ENCODE measurements around the gene TAS2R30. TPM values are rescaled to one million over a fixed set of nuclear protein-coding genes. Genes with fewer than 3 reads are reported as not detected.

Gene TAS2R30
- not detected for polyA plus RNA-seq (2012; ENCODE audit: low read depth, missing spikeins)

DNA sequence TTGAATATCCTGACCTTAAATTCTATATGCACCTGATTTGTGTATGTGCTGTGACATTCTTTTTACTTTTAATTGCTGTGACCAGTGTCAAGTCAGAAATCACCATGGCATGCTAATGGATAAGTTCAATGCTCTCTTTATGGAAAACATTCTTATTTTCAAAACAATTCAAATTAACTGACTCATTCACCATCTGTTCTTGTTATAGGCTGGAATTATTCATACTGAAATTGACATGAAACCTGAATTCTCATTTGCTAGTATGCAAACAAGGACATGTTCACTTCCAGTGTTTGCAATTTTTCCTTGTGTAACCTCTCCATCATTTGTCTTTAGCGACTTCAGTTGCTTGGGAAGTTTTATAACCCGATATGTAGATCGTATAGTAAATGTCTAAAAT, at the start of gene TAS2R30:
Gene TAS2R30 (minus strand): TSS at position 340 of the 400 bp plus-strand sequence. CDS start 400 bp downstream, outside the sequence.
- DNase-seq (ENCODE audit: insufficient read length, low spot score), result no peak
- no peak for FAIRE-seq
- TF ChIP-seq SPI1 (IDR thresholded peaks at IDR 0.05; ENCODE audit: low read depth, low read length) (no peak), POLR2AphosphoS5 (IDR thresholded peaks at IDR 0.05; ENCODE audit: low read depth, low read length) (no peak), POLR2A (IDR thresholded peaks at IDR 0.05; ENCODE audit: low read depth, low read length) (no peak), POU2F2 (IDR thresholded peaks at IDR 0.05; ENCODE audit: low read depth, low read length) (no peak), TAF1 (IDR thresholded peaks at IDR 0.05; ENCODE audit: low read depth, low read length) (no peak), PAX5 (IDR thresholded peaks at IDR 0.05; ENCODE audit: insufficient read depth, low read length, severe bottlenecking) (no peak)

DNA sequence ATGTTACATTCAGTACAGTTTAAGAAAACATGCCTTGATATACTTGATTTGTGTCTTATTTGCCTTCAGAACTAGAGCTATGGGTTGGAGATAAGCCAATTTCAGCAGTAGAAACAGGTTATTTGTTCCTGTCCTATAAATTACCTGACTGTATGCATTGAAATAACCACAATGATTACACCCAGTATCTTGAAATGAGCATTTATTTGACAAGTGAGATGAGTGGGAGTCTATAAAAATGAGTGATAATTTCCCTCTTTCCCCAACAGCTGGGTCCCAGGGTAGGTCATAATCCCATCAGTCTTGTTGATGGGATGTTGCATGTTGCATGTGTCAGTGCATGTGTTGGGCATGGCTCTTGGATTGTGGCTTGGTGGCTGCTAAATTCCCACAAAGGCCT, 48.6 kb upstream of the TAS2R30 start:
- DNase-seq (ENCODE audit: insufficient read length, low spot score) (no peak), FAIRE-seq (peak; percentile 60)
- TF ChIP-seq POLR2A (IDR thresholded peaks at IDR 0.05; ENCODE audit: low read depth, low read length) (no peak), POLR2AphosphoS5 (IDR thresholded peaks at IDR 0.05; ENCODE audit: low read depth, low read length) (no peak), POU2F2 (IDR thresholded peaks at IDR 0.05; ENCODE audit: low read depth, low read length) (no peak), PAX5 (IDR thresholded peaks at IDR 0.05; ENCODE audit: insufficient read depth, low read length, severe bottlenecking) (no peak), SPI1 (IDR thresholded peaks at IDR 0.05; ENCODE audit: low read depth, low read length) (no peak), TAF1 (IDR thresholded peaks at IDR 0.05; ENCODE audit: low read depth, low read length) (no peak)

DNA sequence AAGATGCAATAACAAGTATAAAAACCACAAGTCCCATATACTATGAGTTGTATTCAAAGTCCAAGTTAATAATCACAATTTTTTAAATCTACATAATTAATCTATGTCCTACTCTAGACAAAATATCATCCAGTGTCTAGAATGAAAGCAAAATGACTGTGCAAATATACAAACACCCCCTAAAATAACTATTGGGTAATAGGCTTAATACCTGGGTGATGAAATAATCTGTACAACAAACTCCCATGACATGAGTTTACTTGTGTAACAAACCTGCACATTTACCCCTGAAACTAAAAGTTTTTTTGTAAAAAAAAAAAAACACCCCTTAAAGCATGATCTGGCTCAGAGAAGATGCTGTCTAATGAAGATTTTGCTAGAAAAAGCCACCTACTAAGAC, 48.1 kb upstream of the TAS2R30 start:
- TF ChIP-seq POU2F2 (IDR thresholded peaks at IDR 0.05; ENCODE audit: low read depth, low read length) (no peak), POLR2A (IDR thresholded peaks at IDR 0.05; ENCODE audit: low read depth, low read length) (no peak), POLR2AphosphoS5 (IDR thresholded peaks at IDR 0.05; ENCODE audit: low read depth, low read length) (no peak), SPI1 (IDR thresholded peaks at IDR 0.05; ENCODE audit: low read depth, low read length) (no peak), PAX5 (IDR thresholded peaks at IDR 0.05; ENCODE audit: insufficient read depth, low read length, severe bottlenecking) (no peak), TAF1 (IDR thresholded peaks at IDR 0.05; ENCODE audit: low read depth, low read length) (no peak)
- FAIRE-seq, result no peak
- no peak for DNase-seq (ENCODE audit: insufficient read length, low spot score)

GRCh38 chr12:11178250-11178649, 43.8 kb upstream of the TAS2R30 start:
- no peak for TF ChIP-seq PAX5 (IDR thresholded peaks at IDR 0.05; ENCODE audit: insufficient read depth, low read length, severe bottlenecking)
- no peak for TF ChIP-seq SPI1 (IDR thresholded peaks at IDR 0.05; ENCODE audit: low read depth, low read length)
- no peak for TF ChIP-seq POLR2AphosphoS5 (IDR thresholded peaks at IDR 0.05; ENCODE audit: low read depth, low read length)
- TF ChIP-seq TAF1 (IDR thresholded peaks at IDR 0.05; ENCODE audit: low read depth, low read length), result no peak
- TF ChIP-seq POU2F2 (IDR thresholded peaks at IDR 0.05; ENCODE audit: low read depth, low read length), result no peak
- no peak for TF ChIP-seq POLR2A (IDR thresholded peaks at IDR 0.05; ENCODE audit: low read depth, low read length)
- FAIRE-seq (no peak), DNase-seq (ENCODE audit: insufficient read length, low spot score) (no peak)

- no peak for TF ChIP-seq POU2F2 (IDR thresholded peaks at IDR 0.05; ENCODE audit: low read depth, low read length)
- no peak for TF ChIP-seq POLR2AphosphoS5 (IDR thresholded peaks at IDR 0.05; ENCODE audit: low read depth, low read length)
- TF ChIP-seq TAF1 (IDR thresholded peaks at IDR 0.05; ENCODE audit: low read depth, low read length), result no peak
- DNase-seq (ENCODE audit: insufficient read length, low spot score), result no peak
- FAIRE-seq, result no peak
Observed at GRCh38 chr12:11174022-11174421, 39.6 kb upstream of the TAS2R30 start.

GRCh38 chr12:11171969-11172675, 37.7 kb upstream of the TAS2R30 start:
- no peak for DNase-seq (ENCODE audit: insufficient read length, low spot score)
- no peak for FAIRE-seq
- TF ChIP-seq POLR2AphosphoS5 (IDR thresholded peaks at IDR 0.05; ENCODE audit: low read depth, low read length) (no peak), PAX5 (IDR thresholded peaks at IDR 0.05; ENCODE audit: insufficient read depth, low read length, severe bottlenecking) (no peak), TAF1 (IDR thresholded peaks at IDR 0.05; ENCODE audit: low read depth, low read length) (no peak)

DNA sequence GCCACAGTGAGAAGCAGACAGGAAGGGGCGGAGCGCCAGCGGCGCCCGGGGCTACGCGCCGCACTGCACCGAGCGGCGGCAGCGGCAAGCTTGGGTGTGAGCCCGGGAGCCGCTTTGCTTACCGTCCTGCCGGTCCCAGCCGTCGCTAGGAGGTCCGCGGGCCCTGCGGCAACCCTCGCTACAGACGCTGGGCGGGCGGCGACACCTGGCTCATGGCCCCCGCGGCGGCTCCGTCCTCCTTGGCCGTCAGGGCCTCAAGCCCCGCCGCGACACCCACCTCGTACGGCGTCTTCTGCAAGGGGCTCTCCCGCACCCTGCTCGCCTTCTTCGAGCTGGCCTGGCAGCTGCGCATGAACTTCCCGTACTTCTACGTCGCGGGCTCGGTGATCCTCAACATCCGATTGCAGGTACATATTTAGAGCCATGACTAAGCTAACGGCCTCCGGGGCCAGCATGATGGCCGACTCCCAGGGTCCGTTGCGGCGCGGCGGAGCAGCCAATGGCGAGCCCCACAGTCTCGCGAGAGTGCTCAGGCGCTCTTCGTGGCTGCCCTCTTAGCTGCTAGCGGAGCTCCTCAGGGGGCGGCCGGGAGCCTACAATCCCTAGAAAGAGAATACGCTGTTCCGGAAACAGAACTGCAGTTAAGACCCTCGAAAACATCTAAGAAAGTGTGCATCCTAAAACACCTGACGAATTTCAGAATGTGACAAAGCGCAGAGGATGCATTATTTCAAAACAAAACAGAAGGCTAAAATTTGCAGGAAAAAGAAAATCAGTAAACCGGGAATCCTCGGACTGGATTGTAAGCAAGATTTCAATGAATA, 36.9 kb upstream of the TAS2R30 start, which contains the start of gene SMIM10L1:
Gene SMIM10L1 (plus strand): TSS at position 50 of the 824 bp plus-strand sequence. CDS start 163 bp downstream, at position 213.
- FAIRE-seq (peak; percentile 95), DNase-seq (ENCODE audit: insufficient read length, low spot score) (peak; percentile 68)
- TF ChIP-seq POLR2A (IDR thresholded peaks at IDR 0.05; ENCODE audit: low read depth, low read length) (peak; percentile 89), TAF1 (IDR thresholded peaks at IDR 0.05; ENCODE audit: low read depth, low read length) (peak; percentile 67; the same call in 1 of the 2 replicates), SPI1 (IDR thresholded peaks at IDR 0.05; ENCODE audit: low read depth, low read length) (no peak), POLR2AphosphoS5 (IDR thresholded peaks at IDR 0.05; ENCODE audit: low read depth, low read length) (peak; percentile 93), POU2F2 (IDR thresholded peaks at IDR 0.05; ENCODE audit: low read depth, low read length) (no peak), PAX5 (IDR thresholded peaks at IDR 0.05; ENCODE audit: insufficient read depth, low read length, severe bottlenecking) (no peak)

DNA sequence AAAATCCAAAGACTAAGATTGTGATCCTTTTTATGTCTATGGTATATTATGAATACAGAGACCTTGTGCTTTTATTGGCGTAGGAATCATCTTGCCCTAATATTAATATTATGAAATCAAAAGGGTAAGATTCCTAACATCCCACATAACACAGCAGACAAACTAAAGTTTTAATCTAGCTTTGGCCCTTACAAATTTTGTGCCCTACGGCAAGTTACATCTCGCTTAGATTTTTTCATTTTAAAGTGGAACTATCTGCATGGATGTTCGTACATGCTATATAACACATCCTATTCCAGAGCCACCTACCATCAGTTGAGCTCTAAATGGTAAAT, 36.3 kb upstream of the TAS2R30 start:
- DNase-seq (ENCODE audit: insufficient read length, low spot score) (no peak), FAIRE-seq (no peak)
- no peak for TF ChIP-seq TAF1 (IDR thresholded peaks at IDR 0.05; ENCODE audit: low read depth, low read length)
- no peak for TF ChIP-seq POU2F2 (IDR thresholded peaks at IDR 0.05; ENCODE audit: low read depth, low read length)
- no peak for TF ChIP-seq PAX5 (IDR thresholded peaks at IDR 0.05; ENCODE audit: insufficient read depth, low read length, severe bottlenecking)
- TF ChIP-seq POLR2AphosphoS5 (IDR thresholded peaks at IDR 0.05; ENCODE audit: low read depth, low read length), result no peak
- TF ChIP-seq POLR2A (IDR thresholded peaks at IDR 0.05; ENCODE audit: low read depth, low read length), result no peak
- no peak for TF ChIP-seq SPI1 (IDR thresholded peaks at IDR 0.05; ENCODE audit: low read depth, low read length)

- no peak for FAIRE-seq
Observed at GRCh38 chr12:11166300-11166699, 31.9 kb upstream of the TAS2R30 start.

More at GRCh38 chr12:11166300-11166699, 31.9 kb upstream of the TAS2R30 start:
- no peak for TF ChIP-seq POLR2AphosphoS5 (IDR thresholded peaks at IDR 0.05; ENCODE audit: low read depth, low read length)
- no peak for TF ChIP-seq TAF1 (IDR thresholded peaks at IDR 0.05; ENCODE audit: low read depth, low read length)
- no peak for TF ChIP-seq SPI1 (IDR thresholded peaks at IDR 0.05; ENCODE audit: low read depth, low read length)
- no peak for TF ChIP-seq PAX5 (IDR thresholded peaks at IDR 0.05; ENCODE audit: insufficient read depth, low read length, severe bottlenecking)
- no peak for DNase-seq (ENCODE audit: insufficient read length, low spot score)
